HepG2 (cell line): Measurements from ENCODE around the gene BRSK2. TPM values are rescaled to one million over a fixed set of nuclear protein-coding genes. Genes with fewer than 3 reads are reported as not detected.
A peak's percentile ranks its signal among the peaks of the same experiment; 100 is the strongest.

Experiments used
- CREB1 ChIP-seq, 2 experiments: fragments of 450-650 bp in 1 of 2; IDR thresholded peaks; 2 replicates each; pipeline ENCODE4 v1.6.1; 2016 to 2017; ENCODE audit warnings: control low read depth in 1 of 2, mild to moderate bottlenecking in 1 of 2, missing compliant biosample characterization in 1 of 2, missing genetic modification characterization in 1 of 2
- HINFP ChIP-seq: sonication (generic); formaldehyde crosslinking; IDR thresholded peaks from 2 replicates; pipeline ENCODE4 v1.4.0; 2020; ENCODE audit warnings: low read depth, mild to moderate bottlenecking, missing genetic modification reagents
- HMG20A ChIP-seq: IDR thresholded peaks from 2 replicates; pipeline ENCODE4 v1.6.1; 2016; ENCODE audit warnings: borderline replicate concordance
- JUND ChIP-seq: sonication (generic); formaldehyde crosslinking; IDR thresholded peaks from 2 replicates; pipeline ENCODE4 v1.8.0; 2022; ENCODE audit warnings: mild to moderate bottlenecking, missing genetic modification reagents
- KAT8 ChIP-seq: IDR thresholded peaks from 2 replicates; pipeline ENCODE4 v1.6.1; 2016; ENCODE audit warnings: missing genetic modification reagents, missing compliant biosample characterization
- MIER3 ChIP-seq: IDR thresholded peaks from 2 replicates; pipeline ENCODE4 v1.6.1; 2016; ENCODE audit warnings: missing compliant biosample characterization, borderline replicate concordance
- NR1H2 ChIP-seq: sonication (generic); formaldehyde crosslinking; IDR thresholded peaks from 2 replicates; pipeline ENCODE4 v1.8.1; 2022; ENCODE audit warnings: low read depth, missing genetic modification reagents, borderline replicate concordance
- ZBTB44 ChIP-seq: sonication (generic); formaldehyde crosslinking; IDR thresholded peaks from 2 replicates; pipeline ENCODE4 v1.4.0; 2020; ENCODE audit warnings: missing genetic modification reagents
- ZKSCAN8 ChIP-seq: IDR thresholded peaks from 2 replicates; pipeline ENCODE4 v1.6.1; 2016; ENCODE audit warnings: borderline replicate concordance, missing genetic modification reagents, missing compliant biosample characterization
- polyA plus RNA-seq, 8 experiments: library from polyadenylated mRNA; depleted of rRNA in 3 of 8; stranded (reverse) in 7 of 8; unstranded in 1 of 8; fragments of >200 nt; fragmentation: Illumina TruSeq in 4 of 8; extraction: Trizol in 4 of 8; gene quantifications; 2 replicates each; pipeline versions ENCODE4 v1.2.1 to v1.2.3, GENCODE V29; 2011 to 2016; ENCODE audit warnings: low read depth in 4 of 8, missing spikeins in 1 of 8, mixed read lengths in 1 of 8; ENCODE audit not compliant: insufficient read depth in 1 of 8
- total RNA-seq, 5 experiments: library from RNA; depleted of rRNA; stranded (reverse); fragments of >200 nt; fragmentation: Illumina TruSeq; extraction: Trizol; gene quantifications; 2 replicates each; pipeline ENCODE4 v1.2.3, GENCODE V29; 2016; ENCODE audit warnings: low read depth in 1 of 5
- TF ChIP-seq, protein P1 (sequence below): sonication (generic); formaldehyde crosslinking; IDR thresholded peaks from one replicate; pipeline ENCODE4 v1.5.1; 2020; ENCODE audit warnings: mild to moderate bottlenecking, missing genetic modification reagents; ENCODE audit errors: not compliant biosample characterization
- TF ChIP-seq, protein P2 (sequence below), 2 experiments: IDR thresholded peaks; 2 replicates each; pipeline ENCODE4 v1.6.1; 2011 to 2012; ENCODE audit warnings: low read length in 2 of 2, borderline replicate concordance in 1 of 2, low read depth in 1 of 2, mild to moderate bottlenecking in 1 of 2, moderate library complexity in 1 of 2

The BRSK2 gene
- total and polyA plus RNA-seq, 2 of the 13 experiments (the other 11 are each of a cell fraction or from before 2014, with no cell fraction given) = 0.74 to 1.1 TPM

DNA sequence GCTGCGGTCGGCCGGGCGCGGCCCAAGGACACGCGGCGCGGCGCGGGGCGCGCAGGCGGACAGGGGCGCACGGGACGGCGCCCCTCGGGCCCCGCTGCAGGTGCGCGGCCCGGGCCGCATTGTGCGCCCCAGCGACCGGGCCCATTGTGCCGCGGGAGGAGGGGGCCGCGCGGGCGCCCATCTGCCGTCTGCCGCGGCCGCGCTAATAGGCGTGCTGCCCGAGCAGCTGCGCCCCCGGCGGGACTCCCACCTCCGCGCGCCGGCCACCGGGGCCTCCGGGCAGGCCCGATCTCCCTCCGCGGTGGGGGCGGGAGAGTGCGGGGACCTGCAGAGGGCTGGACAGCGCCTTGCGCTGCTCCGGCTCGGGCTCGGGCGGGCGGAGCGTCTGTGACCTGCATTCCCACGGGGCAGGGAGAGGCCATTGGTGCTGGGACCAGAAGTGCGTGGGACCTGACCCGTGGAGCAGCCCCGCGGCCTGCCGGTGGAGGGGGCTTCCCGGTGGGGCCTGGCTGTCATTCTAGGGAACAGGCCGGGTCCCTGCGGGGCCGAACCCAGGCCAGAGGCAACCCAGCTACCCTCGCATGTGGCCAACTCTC is 933 bp downstream of the BRSK2 start (continued):
- TF ChIP-seq HINFP (CRISPR knock-in tag) (no peak), CREB1 (IDR thresholded peaks at IDR 0.05) (no peak), CREB1 (CRISPR knock-in tag; IDR thresholded peaks at IDR 0.05) (no peak), MIER3 (no peak), HMG20A (CRISPR knock-in tag) (no peak), ZKSCAN8 (CRISPR knock-in tag) (no peak), NR1H2 (CRISPR knock-in tag) (no peak), ZBTB44 (CRISPR knock-in tag) (no peak), JUND (no peak), KAT8 (CRISPR knock-in tag) (no peak)
- TF ChIP-seq, protein P1, sequence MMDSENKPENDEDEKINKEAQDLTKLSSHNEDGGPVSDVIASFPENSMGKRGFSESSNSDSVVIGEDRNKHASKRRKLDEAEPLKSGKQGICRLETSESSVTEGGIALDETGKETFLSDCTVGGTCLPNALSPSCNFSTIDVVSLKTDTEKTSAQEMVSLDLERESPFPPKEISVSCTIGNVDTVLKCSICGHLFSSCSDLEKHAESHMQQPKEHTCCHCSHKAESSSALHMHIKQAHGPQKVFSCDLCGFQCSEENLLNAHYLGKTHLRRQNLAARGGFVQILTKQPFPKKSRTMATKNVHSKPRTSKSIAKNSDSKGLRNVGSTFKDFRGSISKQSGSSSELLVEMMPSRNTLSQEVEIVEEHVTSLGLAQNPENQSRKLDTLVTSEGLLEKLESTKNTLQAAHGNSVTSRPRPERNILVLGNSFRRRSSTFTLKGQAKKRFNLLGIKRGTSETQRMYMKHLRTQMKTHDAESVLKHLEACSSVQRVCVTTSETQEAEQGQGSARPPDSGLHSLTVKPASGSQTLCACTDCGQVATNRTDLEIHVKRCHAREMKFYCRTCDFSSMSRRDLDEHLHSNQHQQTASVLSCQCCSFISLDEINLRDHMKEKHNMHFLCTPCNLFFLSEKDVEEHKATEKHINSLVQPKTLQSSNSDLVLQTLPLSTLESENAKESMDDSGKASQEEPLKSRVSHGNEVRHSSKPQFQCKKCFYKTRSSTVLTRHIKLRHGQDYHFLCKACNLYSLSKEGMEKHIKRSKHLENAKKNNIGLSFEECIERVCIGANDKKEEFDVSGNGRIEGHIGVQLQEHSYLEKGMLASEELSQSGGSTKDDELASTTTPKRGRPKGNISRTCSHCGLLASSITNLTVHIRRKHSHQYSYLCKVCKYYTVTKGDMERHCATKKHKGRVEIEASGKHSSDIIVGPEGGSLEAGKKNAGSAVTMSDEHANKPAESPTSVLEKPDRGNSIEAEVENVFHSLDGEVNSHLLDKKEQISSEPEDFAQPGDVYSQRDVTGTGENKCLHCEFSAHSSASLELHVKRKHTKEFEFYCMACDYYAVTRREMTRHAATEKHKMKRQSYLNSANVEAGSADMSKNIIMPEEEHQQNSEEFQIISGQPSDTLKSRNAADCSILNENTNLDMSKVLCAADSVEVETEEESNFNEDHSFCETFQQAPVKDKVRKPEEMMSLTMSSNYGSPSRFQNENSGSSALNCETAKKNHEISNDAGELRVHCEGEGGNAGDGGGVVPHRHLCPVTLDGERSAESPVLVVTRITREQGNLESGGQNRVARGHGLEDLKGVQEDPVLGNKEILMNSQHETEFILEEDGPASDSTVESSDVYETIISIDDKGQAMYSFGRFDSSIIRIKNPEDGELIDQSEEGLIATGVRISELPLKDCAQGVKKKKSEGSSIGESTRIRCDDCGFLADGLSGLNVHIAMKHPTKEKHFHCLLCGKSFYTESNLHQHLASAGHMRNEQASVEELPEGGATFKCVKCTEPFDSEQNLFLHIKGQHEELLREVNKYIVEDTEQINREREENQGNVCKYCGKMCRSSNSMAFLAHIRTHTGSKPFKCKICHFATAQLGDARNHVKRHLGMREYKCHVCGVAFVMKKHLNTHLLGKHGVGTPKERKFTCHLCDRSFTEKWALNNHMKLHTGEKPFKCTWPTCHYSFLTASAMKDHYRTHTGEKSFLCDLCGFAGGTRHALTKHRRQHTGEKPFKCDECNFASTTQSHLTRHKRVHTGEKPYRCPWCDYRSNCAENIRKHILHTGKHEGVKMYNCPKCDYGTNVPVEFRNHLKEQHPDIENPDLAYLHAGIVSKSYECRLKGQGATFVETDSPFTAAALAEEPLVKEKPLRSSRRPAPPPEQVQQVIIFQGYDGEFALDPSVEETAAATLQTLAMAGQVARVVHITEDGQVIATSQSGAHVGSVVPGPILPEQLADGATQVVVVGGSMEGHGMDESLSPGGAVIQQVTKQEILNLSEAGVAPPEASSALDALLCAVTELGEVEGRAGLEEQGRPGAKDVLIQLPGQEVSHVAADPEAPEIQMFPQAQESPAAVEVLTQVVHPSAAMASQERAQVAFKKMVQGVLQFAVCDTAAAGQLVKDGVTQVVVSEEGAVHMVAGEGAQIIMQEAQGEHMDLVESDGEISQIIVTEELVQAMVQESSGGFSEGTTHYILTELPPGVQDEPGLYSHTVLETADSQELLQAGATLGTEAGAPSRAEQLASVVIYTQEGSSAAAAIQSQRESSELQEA (CRISPR knock-in tag) = peak; percentile 63
- TF ChIP-seq, protein P2, sequence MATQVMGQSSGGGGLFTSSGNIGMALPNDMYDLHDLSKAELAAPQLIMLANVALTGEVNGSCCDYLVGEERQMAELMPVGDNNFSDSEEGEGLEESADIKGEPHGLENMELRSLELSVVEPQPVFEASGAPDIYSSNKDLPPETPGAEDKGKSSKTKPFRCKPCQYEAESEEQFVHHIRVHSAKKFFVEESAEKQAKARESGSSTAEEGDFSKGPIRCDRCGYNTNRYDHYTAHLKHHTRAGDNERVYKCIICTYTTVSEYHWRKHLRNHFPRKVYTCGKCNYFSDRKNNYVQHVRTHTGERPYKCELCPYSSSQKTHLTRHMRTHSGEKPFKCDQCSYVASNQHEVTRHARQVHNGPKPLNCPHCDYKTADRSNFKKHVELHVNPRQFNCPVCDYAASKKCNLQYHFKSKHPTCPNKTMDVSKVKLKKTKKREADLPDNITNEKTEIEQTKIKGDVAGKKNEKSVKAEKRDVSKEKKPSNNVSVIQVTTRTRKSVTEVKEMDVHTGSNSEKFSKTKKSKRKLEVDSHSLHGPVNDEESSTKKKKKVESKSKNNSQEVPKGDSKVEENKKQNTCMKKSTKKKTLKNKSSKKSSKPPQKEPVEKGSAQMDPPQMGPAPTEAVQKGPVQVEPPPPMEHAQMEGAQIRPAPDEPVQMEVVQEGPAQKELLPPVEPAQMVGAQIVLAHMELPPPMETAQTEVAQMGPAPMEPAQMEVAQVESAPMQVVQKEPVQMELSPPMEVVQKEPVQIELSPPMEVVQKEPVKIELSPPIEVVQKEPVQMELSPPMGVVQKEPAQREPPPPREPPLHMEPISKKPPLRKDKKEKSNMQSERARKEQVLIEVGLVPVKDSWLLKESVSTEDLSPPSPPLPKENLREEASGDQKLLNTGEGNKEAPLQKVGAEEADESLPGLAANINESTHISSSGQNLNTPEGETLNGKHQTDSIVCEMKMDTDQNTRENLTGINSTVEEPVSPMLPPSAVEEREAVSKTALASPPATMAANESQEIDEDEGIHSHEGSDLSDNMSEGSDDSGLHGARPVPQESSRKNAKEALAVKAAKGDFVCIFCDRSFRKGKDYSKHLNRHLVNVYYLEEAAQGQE (IDR thresholded peaks at IDR 0.05; ENCODE audit: borderline replicate concordance in 1 of 2, low read depth in 1 of 2, low read length in 2 of 2) = peak; percentile 45 to 81
